Adrenal gland (tissue), 5 donors: ENCODE data around the gene EIF4G3.
"Not testable (repeated sequence)": the region's sequence is repeated elsewhere in the genome, so short reads cannot be mapped to it uniquely, and the experiment has no call there.

ENCODE experiments used
- CTCF ChIP-seq, 6 experiments: fragments of 450-650 bp in 4 of 6; fragments of 200-600 bp in 2 of 6; sonication (generic) in 1 of 6; IDR thresholded peaks; 1 replicate in 5 of 6; 2 replicates in 1 of 6; pipeline versions ENCODE4 v1.5.1 to v1.8.0; 2016 to 2021; ENCODE audit warnings: antibody characterized with exemption in 6 of 6, mild to moderate bottlenecking in 2 of 6, moderate library complexity in 1 of 6
- POLR2A ChIP-seq, 2 donors: fragments of 450-650 bp; IDR thresholded peaks; one replicate each; pipeline ENCODE4 v1.6.1; 2017; ENCODE audit warnings: antibody characterized with exemption in 2 of 2, mild to moderate bottlenecking in 2 of 2, moderate library complexity in 1 of 2
- donor health status: DM: no; HTN: no; CAD: no.

- TF ChIP-seq POLR2A, CTCF (IDR thresholded peaks at IDR 0.05): not testable (repeated sequence)
Observed at GRCh38 chr1:21170837-21171236, 5.9 kb downstream of the EIF4G3 start.
